ENCODE results near the gene POC1B. TPM values are rescaled to one million over a fixed set of nuclear protein-coding genes. Genes with fewer than 3 reads are reported as not detected.

POC1B gene
- total RNA-seq, 4 donors from 2014 or later = 17.6 to 35.2 (median 23.8) TPM

- no peak overlapping the region for H3K27ac ChIP-seq
- ATAC-seq = no peak
Observed at GRCh38 chr12:89499857-89500256, 26.0 kb downstream of the POC1B start.

GRCh38 chr12:89497467-89497866, 28.4 kb downstream of the POC1B start:
- 76 to 82% methylated on average over 4 of the region's 4 CpGs for WGBS, 2 donors (ENCODE audit: low coverage in 1 of 2)
- H3K9me3 ChIP-seq = no peaks in the 10 kb centered on the region
- H3K27me3 ChIP-seq = no peaks in the 10 kb centered on the region
- peak; percentile 53 for ATAC-seq
- H3K27ac ChIP-seq = peak overlapping the region in 1 of 4 donors; percentile 37
- H3K4me1 ChIP-seq = no peaks in the 10 kb centered on the region
- H3K4me3 ChIP-seq = no peak overlapping the region
- peaks cover 0 to 11% of the 10 kb centered on the region in 2 donors for H3K36me3 ChIP-seq
- TF ChIP-seq POLR2AphosphoS5 (IDR thresholded peaks at IDR 0.05) (no peak), CTCF (IDR thresholded peaks at IDR 0.05) (no peak), POLR2A (IDR thresholded peaks at IDR 0.05) (no peak), EP300 (IDR thresholded peaks at IDR 0.05) (no peak)

More at GRCh38 chr12:89499857-89500256, 26.0 kb downstream of the POC1B start:
- peaks cover 0 to 5% of the 10 kb centered on the region in 2 donors for H3K36me3 ChIP-seq
- H3K9me3 ChIP-seq = no peaks in the 10 kb centered on the region
- H3K4me1 ChIP-seq = no peaks in the 10 kb centered on the region
- TF ChIP-seq POLR2AphosphoS5 (IDR thresholded peaks at IDR 0.05) (no peak), EP300 (IDR thresholded peaks at IDR 0.05) (no peak), POLR2A (IDR thresholded peaks at IDR 0.05) (no peak), CTCF (IDR thresholded peaks at IDR 0.05) (no peak)
- 60 to 90% methylated on average over 1 to 10 of the region's 19 CpGs for WGBS, 2 donors (ENCODE audit: low coverage in 1 of 2)
- H3K4me3 ChIP-seq = no peak overlapping the region
- H3K27me3 ChIP-seq = no peaks in the 10 kb centered on the region

- H3K27me3 ChIP-seq = no peaks in the 10 kb centered on the region
- TF ChIP-seq CTCF (IDR thresholded peaks at IDR 0.05) = no peak
- no peak for TF ChIP-seq EP300 (IDR thresholded peaks at IDR 0.05)
- no peak for TF ChIP-seq POLR2AphosphoS5 (IDR thresholded peaks at IDR 0.05)
- no peak for TF ChIP-seq POLR2A (IDR thresholded peaks at IDR 0.05)
- no peak overlapping the region for H3K27ac ChIP-seq
- H3K4me3 ChIP-seq = no peak overlapping the region
- 46 to 78% methylated on average over 4 of the region's 4 CpGs for WGBS, 2 donors (ENCODE audit: low coverage in 1 of 2)
- no peaks in the 10 kb centered on the region for H3K4me1 ChIP-seq
- no peak for ATAC-seq
- no peaks in the 10 kb centered on the region for H3K9me3 ChIP-seq
- H3K36me3 ChIP-seq = peaks cover 0 to 11% of the 10 kb centered on the region in 2 donors
Observed at GRCh38 chr12:89497005-89497404, 28.8 kb downstream of the POC1B start.

DNA sequence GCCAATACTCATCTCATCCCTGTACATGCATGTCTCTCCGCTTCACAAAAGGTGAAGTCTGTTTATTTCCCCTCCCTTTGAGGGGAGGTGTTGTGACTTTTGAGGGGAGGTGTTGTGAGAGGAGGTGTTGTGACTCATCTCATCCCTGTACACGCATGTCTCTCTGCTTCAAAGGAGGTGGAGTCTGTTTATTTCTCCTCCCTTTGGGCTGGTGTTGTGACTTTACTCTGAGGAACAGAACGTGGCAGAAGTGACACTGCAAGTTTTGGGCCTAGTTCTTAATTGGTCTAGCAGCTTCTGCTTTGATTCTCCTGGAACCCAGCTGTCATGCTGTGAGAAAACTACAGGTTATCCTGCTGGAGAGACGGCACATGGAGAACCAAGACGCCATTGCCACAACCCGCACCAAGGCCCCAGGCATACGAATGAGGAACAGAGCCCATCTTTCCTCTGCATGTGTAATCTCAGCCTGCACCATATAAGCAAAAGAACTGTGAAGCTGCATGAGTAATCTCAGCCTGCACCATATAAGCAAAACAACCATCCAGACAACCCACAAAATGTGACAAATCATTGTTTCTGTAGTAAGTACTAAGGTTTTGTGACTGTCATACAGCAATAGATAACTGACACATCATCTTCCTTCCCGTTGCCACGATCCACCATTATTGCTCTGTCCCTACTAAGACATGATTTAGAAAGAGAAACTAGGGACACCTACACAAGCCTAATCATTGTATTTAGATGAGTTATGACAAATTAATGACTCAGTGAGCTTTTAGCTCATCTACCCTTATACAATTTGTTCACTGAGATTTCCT, 31.2 kb downstream of the POC1B start:
- 89 to 100% methylated on average over 2 to 7 of the region's 9 CpGs for whole genome bisulfite sequencing, 2 donors (ENCODE audit: low coverage in 1 of 2)
- Histone ChIP-seq H3K27ac (no peak overlapping the region), H3K36me3 (peaks cover 0 to 31% of the 10 kb centered on the region in 2 donors), H3K27me3 (no peaks in the 10 kb centered on the region), H3K4me3 (no peak overlapping the region), H3K9me3 (no peaks in the 10 kb centered on the region), H3K4me1 (no peaks in the 10 kb centered on the region)
- ATAC-seq = no peak
- TF ChIP-seq POLR2A (IDR thresholded peaks at IDR 0.05) (no peak), POLR2AphosphoS5 (IDR thresholded peaks at IDR 0.05) (no peak), CTCF (IDR thresholded peaks at IDR 0.05) (no peak), EP300 (IDR thresholded peaks at IDR 0.05) (no peak)

Measured in gastroesophageal sphincter (tissue), 4 donors.